Putamen (tissue), 1 donor: Measurements from ENCODE around the gene ASIC1.
"Not testable (repeated sequence)": the region's sequence is repeated elsewhere in the genome, so short reads cannot be mapped to it uniquely, and the experiment has no call there.

Source experiments
- DNase-seq: peaks from one replicate; pipeline ENCODE4 v3.0.0-alpha.2; 2016; ENCODE audit warnings: low spot score

Gene ASIC1

DNA sequence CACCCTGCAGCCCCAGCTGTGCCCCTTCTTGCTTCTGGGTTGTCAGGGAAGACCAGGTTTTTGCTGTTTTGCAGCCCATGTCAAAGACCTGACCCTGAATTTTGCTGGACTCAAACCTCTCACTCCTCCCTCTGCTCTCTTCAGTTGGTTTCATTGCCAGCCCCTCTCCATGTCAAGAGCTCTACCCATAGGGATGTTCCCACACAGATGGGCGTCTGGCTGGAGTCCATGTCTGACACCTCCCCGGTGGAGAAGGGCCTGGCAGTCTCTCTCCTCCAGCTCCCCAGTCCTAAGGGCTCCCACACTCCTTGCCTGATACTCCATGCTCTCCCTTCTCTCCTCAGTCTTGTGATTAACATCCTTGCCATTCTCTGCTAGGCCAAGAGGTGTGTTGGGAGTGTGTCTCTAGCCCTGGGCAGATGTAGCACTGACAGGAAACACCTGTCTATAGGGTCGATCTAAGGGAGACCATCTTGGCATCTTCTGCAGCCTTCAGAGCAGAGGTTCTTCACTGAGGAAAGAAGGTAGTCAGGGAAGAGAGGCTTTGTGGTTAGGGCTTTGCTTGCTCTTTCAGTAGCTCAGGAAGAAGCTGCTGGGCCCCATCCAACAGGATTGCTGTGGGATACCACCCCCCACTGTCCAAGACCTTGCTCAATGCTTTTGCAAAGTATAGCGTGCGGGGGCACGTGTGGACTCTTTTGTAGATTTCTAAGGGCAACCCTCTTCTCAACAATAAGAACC is 4.7 kb downstream of the ASIC1 start:
- DNase-seq = no peak

- DNase-seq = no peak
Measured at GRCh38 chr12:50062728-50063460, 5.5 kb downstream of the ASIC1 start.

DNA sequence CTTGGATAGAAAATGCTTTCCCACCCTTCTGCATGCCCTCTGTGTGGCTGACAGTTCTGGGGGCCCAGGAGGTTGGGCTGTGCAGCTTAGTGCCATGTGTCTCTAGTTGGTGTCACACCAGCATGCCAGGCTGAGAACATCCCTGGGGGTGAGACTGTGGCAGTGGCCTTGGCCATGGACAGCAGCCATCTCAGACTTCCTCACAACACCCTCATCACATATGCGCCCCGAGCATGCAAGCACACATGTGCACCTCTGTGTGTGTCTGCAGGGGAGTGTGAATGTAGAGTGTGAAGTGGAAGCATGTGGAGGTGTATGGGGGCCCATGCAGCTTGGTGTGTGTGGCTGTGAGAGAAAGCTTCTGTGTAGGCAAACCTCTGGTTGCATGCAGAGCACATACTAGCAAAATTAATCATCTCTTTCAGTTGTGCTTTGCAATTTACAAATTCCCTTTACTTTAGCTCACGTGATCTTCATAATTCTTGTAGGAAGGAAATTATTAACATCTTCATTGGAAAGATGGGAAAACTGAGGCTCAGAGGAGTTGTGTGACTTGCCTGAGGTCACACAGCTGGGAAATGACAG is 8.4 kb downstream of the ASIC1 start:
- DNase-seq = no peak

GRCh38 chr12:50066402-50066801 is 9.0 kb downstream of the ASIC1 start:
- no peak for DNase-seq

DNA sequence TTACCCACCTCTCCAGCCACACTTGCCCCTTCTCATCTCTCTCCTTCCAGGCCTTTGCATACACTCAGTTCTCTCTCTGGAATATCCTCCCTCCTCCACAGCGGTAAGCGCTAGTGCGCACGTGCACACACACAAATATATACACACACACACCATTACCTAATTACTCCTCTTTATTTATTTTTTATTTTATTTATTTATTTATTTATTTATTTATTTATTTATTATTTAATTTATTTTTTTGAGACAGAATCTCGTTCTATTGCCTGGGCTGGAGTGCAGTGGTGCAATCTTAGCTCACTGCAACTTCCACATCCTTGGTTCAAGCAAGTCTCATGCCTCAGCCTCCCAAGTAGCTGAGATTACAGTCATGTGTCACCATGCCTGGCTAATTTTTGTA is 11.7 kb downstream of the ASIC1 start:
- DNase-seq = no peak

DNA sequence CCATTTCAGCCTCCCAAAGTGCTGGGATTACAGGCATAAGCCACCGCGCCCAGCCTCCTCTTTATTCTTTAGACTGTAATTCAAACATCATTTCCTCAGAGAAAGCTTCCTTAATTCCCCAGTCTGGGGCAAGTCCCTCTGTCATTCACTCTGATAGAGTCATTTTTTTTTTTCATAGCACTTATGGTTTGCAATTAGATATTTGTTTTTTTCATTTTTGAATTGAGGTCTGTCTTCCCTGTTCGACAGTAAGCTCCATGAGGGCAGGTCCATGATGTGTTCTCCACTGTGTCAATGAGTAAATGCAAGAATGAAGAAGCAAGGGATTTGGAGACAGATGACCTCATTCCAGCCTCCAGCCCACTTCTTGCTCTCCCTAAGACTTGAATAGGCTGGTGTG is 12.1 kb downstream of the ASIC1 start:
- DNase-seq = no peak

GRCh38 chr12:50070314-50071060 is 13.1 kb downstream of the ASIC1 start:
- DNase-seq = peak; percentile 82

GRCh38 chr12:50072198-50072907 is 15.0 kb downstream of the ASIC1 start:
- DNase-seq = no peak

- DNase-seq = no peak
Measured at GRCh38 chr12:50073206-50073605, 15.8 kb downstream of the ASIC1 start.

DNA sequence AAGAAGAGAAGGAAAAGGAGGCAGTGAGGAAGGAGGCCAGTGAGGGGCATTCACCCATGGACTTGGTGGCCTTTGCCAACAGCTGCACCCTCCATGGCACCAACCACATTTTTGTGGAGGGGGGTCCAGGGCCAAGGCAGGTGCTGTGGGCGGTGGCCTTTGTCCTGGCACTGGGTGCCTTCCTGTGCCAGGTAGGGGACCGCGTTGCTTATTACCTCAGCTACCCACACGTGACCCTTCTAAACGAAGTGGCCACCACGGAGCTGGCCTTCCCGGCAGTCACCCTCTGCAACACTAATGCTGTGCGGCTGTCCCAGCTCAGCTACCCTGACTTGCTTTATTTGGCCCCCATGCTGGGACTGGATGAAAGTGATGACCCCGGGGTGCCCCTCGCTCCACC is 16.3 kb downstream of the ASIC1 start:
- no peak for DNase-seq

- DNase-seq = no peak
Measured at GRCh38 chr12:50074936-50075807, 17.8 kb downstream of the ASIC1 start.

GRCh38 chr12:50075808-50076170 is 18.4 kb downstream of the ASIC1 start:
- no peak for DNase-seq

- no peak for DNase-seq
Measured at GRCh38 chr12:50077099-50077498, 19.7 kb downstream of the ASIC1 start.

DNA sequence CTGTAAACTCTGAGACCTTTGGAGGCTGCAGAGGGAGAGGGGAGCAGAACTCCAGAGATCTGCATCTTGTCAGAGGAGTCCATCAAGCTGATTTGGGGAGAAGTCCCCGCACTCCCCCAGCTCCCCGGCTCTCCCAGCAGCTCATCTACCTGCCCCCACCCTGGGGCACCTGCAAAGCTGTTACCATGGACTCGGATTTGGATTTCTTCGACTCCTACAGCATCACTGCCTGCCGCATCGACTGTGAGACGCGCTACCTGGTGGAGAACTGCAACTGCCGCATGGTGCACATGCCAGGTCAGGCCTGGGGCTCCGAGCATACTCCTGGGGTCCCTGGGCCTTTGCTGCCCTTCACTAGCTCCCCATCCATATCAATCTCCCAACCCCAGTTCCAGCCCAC is 20.9 kb downstream of the ASIC1 start:
- no peak for DNase-seq

DNA sequence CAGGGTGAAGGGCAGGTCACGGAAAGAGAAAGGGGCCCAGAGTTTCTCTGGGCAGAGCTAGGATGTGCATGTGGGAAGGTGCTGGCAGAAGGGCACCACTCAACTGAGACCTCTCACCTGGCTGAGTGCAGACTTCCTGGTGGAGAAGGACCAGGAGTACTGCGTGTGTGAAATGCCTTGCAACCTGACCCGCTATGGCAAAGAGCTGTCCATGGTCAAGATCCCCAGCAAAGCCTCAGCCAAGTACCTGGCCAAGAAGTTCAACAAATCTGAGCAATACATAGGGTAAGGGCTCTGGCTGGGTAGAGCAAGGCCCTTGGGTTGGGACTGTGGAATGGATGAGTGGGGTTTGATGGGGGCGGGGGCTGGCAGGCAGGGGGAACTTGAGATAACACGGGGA is 22.4 kb downstream of the ASIC1 start:
- DNase-seq = no peak

DNA sequence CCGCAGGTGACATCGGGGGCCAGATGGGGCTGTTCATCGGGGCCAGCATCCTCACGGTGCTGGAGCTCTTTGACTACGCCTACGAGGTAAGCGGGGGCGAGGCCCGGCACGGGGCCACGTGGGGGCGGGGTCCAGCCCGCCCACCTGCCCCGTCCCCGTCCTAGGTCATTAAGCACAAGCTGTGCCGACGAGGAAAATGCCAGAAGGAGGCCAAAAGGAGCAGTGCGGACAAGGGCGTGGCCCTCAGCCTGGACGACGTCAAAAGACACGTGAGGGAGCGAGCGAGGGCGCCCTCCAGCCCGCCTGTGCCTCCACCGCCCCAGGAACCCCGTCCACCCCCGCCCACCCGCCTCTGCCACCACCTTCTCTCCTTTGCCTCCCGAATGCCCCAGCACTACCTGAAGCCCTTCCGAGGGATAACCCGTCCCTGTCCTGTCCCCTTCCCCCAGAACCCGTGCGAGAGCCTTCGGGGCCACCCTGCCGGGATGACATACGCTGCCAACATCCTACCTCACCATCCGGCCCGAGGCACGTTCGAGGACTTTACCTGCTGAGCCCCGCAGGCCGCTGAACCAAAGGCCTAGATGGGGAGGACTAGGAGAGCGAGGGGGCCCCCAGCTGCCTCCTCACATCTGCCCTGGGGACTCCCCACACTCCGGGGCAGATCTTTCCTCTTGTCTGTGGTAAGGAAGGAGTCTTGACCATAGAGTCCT is 23.9 kb downstream of the ASIC1 start:
- no peak for DNase-seq

DNA sequence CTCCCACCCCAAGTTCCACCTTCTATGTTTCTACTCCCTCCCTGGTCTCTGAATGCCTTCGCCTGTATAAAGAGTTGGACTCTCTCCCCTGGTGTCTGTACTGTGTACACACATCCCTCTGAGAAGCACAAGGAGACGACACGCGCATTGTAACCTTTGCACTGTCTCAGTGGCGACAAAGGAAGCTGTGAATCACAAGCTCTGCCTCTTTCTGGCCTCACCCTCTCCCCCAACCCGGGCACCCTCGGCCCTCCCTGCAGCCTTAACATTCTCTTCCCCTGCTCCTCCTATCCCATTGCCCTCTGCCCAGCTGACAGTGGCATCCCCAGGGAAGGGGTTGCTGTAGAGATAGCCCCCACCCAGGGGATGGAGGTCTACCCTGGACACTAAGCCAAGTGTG is 25.2 kb downstream of the ASIC1 start:
- DNase-seq = no peak

DNA sequence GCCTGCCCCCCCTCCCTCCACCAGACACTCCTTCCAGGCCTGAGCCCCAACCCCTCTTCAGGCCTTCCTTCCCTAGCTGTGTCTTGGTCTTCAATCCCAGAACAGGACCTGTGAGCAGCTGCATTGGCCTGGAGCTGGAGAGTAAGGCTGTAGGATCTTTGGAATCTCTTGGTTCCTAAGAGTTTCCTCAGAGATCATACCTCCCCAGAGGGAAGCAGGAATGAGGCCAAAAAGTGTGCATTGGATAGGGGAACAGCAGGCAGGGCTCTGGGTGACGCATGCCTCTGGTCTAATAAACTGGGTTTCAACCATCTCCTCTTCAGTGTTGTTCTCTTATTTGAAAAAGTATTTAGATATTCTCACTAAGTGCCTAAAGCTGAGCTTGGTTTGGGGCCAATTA is 25.9 kb downstream of the ASIC1 start:
- DNase-seq = no peak

DNA sequence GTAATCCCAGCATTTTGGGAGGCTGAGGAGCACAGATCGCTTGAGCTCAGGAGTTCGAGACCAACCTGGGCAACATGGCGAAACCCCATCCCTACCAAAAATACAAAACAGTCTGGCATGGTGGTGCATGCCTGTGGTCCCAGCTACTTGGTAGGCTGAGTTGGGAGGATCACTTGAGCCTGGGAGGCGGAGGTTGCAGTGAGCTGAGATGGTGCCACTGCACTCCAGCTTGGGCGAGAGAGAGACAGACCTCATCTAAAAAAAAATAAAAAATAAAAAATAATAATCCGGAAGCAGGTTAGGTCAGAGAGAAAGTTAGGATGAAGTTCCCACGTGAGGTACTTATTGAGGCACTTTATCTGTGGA is 27.0 kb downstream of the ASIC1 start:
- not testable (repeated sequence) for DNase-seq
